NCI-H2196 treated with DMSO at 0.1 percent for 48 hours (cell line): ENCODE measurements around the gene HMCN2.

ENCODE experiments used
- DNase-seq: peaks from one replicate; lab custom pipeline; 2025; ENCODE audit not compliant: unreplicated experiment; lab: John Stamatoyannopoulos, UW

The HMCN2 gene, protein sequence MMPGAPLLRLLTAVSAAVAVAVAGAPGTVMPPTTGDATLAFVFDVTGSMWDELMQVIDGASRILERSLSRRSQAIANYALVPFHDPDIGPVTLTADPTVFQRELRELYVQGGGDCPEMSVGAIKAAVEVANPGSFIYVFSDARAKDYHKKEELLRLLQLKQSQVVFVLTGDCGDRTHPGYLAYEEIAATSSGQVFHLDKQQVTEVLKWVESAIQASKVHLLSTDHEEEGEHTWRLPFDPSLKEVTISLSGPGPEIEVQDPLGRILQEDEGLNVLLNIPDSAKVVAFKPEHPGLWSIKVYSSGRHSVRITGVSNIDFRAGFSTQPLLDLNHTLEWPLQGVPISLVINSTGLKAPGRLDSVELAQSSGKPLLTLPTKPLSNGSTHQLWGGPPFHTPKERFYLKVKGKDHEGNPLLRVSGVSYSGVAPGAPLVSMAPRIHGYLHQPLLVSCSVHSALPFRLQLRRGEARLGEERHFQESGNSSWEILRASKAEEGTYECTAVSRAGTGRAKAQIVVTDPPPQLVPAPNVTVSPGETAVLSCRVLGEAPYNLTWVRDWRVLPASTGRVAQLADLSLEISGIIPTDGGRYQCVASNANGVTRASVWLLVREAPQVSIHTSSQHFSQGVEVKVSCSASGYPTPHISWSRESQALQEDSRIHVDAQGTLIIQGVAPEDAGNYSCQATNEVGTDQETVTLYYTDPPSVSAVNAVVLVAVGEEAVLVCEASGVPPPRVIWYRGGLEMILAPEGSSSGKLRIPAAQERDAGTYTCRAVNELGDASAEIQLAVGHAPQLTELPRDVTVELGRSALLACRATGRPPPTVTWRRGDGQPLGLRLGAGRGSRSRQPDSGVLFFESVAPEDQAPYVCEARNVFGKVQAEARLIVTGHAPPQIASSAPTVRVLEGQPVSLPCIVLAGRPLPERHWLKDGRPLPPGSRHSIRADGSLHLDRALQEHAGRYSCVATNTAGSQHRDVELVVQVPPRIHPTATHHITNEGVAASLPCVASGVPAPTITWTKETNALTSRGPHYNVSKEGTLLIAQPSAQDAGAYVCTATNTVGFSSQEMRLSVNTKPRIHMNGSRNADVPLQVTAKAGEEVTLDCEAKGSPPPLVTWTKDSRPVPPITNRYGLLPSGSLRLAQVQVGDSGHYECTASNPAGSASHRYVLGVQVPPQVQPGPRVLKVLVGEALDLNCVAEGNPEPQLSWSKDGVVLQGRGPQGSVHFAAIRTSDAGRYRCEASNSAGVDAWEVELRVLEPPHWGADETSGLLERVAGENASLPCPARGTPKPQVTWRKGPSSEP (N-terminal part only)

DNA sequence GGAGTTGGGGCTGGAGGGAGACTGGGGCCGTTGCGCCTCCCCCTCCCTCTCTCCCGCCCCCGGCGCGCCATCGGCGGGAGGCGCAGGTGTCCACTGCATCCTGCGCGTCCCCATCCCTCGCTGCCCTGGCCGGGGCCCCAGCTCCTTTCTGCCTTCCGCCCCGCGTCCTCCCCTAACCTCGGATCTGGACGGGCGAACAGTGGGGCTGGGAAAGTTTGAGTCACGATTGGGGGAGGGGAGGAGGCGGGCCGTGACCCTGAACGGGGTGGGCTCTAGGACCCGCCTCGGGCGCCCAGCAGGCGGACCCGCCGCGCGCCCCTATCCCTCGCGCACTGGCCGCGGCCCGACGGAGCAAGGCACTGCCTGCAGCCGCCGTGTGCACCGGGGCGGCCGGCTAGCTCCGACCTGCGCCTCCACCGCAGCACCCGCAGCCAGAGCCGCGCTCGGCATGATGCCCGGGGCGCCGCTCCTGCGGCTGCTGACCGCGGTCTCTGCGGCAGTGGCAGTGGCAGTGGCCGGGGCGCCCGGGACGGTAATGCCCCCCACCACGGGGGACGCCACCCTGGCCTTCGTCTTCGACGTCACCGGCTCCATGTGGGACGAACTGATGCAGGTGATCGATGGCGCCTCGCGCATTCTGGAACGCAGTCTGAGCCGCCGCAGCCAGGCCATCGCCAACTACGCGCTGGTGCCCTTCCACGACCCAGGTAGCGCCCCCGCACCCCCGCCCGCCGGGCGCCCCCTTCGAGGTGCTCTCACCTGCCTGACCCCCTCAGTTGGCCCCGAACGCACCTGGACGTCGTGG, at the start of gene HMCN2:
HMCN2 (plus strand) TSS at position 330 of the 805 bp plus-strand sequence; CDS start at position 449, 119 bp downstream.
- no peak for DNase-seq

DNA sequence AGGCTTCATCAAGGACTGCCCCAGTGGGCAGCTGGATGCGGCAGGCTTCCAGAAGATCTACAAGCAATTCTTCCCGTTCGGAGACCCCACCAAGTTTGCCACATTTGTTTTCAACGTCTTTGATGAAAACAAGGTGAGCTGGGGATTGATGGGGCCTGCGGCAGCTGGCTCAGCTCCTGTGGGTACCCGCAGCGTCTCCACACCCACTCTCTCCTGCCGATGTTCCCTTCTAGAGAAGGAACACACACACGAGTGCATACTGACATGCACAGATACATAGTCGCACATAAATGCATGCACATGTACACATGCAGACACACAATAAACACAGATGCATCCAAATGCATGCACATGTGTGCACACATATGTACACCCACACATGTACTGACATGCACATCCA, 47.7 kb upstream of the HMCN2 start:
- DNase-seq = no peak

DNA sequence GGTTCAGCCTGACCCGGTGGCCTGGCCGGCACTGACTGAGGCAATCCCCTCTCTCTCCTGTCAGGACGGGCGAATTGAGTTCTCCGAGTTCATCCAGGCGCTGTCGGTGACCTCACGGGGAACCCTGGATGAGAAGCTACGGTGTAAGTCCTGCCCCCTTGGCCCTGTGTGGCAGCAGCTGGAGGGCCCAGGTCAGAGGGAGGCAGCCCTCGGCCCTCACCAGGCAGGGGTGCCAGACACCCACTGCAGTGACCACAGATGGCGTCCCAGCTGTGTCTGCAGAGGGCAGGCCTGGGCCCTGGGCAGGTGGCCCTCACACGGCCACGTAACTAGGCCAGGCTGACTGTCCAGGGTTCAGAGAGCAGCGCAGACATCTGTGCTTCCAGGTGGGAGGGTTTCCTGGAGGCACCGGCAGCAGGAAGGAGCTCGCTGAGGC, 45.9 kb upstream of the HMCN2 start:
- DNase-seq = no peak

DNA sequence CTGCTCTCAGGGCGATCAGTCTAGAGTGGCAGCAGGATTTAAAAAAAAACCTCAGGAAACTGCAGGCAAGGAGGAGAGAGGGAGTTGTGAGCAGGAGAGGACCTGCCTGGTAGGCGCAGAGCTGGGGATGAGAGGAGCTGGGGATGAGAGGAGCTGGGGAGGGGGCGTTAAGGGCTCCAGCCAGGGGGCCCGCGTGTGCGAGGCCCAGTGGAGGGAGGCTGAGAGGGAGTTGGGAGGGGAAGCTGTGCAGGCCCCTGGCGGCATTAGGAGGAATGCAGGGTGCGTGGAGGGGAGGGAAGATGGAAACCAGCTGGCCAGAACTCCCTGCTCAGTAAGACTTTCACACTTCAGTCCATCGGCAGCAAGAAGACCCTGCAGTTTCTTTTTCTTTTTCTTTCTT, 45.2 kb upstream of the HMCN2 start:
- no peak for DNase-seq

DNA sequence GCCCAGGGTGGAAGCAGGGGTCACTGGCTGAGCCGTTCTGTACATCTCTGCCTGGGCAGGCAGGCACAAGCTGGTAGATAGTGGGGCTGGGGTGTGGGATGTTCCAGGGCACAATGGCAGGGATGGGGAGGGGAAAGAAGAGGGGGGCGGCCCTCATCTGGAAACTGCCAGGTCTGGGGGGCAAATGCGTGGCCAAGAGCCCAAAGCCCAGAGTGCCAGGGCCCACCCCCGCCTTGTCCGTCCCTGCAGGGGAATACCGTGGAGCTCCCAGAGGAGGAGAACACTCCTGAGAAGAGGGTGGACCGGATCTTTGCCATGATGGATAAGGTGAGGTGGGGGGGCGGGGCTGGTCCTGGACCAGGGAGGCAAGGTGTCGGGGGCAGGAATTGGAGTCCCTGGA, 42.7 kb upstream of the HMCN2 start:
- DNase-seq = no peak

DNA sequence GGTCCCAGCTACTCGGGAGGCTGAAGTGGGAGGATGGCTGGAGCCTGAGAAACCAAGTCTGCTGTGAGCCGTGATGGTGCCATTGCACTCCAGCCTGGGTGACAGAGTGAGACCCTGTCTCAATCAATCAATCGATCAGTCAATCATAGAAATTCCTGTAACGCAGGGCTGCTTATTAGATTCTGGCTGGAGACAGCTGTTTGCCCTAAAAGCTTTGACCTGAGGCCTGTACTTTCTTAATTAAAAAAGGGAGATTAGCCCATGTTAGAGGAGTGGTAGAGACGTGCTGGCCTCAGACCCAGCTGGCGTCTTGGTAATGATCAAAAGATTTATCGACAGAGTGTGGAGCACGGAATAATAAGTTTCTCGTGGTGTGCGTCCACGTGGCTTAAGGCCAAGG, 40.5 kb upstream of the HMCN2 start:
- DNase-seq = no peak

DNA sequence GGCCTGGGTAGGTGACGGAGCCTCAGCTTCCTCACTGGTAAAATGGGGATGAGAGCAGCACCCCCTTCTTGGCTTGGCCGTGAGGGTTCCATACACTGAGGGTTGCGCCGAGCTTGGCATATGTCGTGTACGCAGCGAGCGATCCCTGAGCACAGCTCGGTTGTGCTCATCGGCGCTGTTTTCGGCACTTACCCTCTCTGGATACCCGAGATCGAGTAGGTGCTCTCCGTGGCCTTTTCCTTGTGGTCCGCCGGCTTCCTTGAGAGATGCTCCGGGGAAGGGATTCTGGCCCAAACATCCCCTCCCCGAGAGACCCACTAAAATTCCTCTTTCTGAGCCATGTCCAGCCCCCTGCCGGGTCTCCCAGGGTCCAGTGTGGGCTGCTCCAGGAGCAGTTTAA, 40.0 kb upstream of the HMCN2 start:
- DNase-seq = no peak

DNA sequence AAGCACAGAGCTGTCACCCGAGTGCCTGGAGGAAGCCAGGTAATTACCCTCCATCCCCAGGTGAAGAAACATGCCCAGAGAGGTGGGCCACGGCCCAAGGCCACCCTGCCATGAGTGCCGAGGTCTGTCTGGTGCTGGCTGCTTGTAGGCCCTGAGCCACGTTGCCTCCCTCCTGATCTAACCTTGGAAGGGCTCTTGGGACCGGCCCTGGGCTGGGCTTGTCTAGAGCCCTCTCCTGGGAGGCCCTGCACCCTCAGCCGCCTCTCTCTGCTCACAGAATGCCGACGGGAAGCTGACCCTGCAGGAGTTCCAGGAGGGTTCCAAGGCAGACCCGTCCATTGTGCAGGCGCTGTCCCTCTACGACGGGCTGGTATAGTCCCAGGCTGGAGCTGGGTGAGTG, 39.4 kb upstream of the HMCN2 start:
- no peak for DNase-seq

DNA sequence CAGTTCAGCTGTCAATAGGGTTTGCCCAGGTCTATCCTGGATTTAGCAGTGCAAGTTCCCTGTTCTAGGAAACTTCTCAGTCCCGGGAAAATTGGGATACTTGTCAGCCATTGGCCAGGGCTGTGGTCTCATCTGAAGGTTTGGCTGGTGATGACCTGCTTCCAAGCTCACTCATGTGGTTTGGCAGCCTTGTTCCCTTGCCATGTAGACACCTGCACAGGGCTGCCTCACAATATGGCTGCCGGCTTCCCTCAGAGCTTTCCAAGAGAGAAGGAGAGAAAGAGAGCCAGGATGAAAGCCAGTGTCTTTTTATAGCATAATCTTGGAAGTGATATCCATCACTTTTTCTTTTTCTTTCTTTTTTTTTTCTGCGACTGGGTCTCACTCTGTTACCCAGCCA, 37.7 kb upstream of the HMCN2 start:
- DNase-seq = no peak

DNA sequence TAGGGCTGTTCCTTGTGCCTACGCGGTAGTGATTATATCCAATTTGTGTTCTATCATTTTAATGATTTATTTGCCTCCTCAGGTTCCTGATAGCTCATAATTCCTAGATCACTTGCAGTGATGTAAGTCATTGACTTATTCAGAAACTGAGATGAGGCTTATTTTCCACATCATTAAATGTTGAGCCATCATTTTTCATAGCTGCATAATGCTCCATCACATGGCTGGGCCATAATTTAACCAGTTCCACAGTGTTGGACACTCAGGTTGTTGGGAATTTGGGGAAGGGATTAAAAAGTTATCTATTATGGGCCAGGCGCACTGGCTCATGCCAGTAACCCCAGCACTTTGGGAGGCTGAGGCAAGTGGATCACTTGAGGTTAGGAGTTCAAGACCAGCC, 35.8 kb upstream of the HMCN2 start:
- no peak for DNase-seq

DNA sequence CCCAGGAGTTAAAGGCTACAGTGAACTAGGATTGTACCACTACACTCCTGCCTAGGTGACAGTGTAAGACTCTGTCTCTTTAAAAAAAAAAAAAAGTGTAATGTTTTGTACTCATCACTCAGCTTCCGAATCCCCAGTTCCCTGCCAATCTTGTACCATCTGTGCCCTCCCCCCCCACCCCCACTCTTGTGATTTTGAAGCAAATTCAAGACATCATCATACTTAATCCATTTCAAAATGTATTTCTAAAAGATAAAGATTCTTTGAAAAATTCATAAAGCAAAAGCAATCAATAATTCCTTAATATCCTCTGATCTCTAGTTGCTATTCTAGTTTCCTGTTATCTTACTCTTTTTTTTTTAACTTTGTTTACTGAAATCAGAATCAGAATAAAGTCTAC, 34.9 kb upstream of the HMCN2 start:
- DNase-seq = no peak

DNA sequence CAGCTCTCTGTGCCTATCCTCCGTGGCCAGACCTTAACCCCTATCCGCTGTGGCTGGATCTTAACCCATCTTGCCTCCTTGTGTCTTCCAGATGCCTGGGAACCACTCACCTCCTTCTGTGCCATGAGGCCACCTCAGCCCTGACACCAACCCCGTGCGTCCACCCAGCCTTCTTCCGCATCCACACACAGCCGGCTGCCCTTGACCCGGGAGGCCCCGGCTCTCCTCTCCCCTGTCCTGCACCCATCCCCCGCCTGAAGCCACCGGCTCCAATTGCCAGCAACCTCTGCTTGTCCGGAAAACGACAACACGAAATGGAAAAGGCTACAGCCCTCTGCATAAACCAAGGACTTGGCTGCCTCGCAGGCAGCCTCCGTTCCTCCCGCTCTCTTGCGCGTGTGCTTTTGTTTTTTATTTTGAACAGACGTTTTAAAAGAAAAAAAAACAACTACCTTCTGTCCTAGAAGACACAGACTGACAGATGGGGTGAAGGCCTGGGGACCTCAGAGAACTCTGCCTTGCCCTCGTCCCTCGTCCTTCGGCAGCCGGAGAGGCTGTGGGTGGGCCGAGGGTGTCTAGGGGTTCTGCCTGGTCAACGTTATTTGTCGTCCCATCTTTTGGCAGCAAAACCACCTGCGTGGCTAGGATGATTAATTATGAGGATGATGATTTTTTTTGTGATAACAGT, 32.5 kb upstream of the HMCN2 start:
- no peak for DNase-seq

DNA sequence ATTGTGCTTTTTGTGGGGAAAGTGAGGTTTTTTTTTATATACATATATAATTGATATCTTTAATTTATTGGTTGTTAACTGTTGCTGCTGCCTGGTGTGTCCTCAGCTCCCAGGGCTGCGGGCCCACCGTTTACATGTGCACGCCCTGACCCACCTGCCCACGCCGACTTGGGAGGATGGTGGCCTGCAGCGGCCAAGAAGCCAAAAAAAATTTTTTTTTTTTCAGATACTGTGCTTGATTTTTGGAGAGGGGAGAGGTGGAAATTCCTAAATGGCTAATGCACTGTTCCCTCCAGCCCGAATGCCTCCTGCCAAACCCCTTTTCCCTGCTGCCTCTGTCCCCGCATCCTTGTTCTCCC, 32.0 kb upstream of the HMCN2 start:
- DNase-seq = no peak

DNA sequence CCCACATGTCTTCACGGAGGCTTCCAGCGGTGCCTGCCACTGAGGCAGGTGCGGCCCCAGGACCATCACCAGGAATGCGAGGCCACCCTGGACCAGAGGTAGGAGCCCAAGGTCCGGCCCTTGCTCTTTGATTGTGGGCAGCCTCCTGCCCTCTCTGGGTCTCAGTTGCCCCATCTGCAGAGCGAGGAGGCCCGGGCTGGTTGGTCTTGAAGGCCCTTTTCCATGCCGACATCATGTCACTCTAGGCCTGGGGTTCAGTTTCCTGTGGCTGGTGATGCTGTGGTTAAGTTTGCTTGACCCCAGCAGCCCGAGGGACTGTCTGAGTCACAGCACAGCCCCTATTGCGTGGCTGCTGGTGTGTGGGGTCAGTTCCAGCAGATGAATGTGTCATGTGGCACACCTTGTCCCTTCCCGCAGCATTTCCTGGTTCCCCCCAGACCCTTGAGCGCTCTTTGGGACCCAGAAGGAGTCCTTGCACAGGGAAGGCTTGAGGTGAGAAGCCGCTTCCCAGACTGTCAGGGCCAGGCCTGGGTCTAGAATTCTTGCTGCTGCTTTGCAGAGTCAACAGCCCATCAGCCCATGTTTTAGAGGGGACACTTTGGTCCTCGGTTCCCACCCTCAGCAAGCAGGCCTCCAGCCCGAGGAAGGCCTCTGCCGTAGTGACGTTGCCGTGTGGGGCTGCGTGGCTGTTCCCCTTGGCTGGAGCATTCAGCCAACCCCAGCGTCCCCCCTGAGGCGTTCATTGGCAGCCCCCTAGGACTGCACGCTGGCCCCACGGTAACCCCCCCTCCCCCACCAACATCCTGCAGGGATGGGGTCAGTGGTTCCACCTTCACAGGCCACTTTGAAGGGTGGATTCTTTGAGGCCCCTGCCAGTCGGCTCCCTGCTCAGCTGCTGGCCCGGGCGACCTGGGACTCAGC, 31.0 kb upstream of the HMCN2 start:
- no peak for DNase-seq

DNA sequence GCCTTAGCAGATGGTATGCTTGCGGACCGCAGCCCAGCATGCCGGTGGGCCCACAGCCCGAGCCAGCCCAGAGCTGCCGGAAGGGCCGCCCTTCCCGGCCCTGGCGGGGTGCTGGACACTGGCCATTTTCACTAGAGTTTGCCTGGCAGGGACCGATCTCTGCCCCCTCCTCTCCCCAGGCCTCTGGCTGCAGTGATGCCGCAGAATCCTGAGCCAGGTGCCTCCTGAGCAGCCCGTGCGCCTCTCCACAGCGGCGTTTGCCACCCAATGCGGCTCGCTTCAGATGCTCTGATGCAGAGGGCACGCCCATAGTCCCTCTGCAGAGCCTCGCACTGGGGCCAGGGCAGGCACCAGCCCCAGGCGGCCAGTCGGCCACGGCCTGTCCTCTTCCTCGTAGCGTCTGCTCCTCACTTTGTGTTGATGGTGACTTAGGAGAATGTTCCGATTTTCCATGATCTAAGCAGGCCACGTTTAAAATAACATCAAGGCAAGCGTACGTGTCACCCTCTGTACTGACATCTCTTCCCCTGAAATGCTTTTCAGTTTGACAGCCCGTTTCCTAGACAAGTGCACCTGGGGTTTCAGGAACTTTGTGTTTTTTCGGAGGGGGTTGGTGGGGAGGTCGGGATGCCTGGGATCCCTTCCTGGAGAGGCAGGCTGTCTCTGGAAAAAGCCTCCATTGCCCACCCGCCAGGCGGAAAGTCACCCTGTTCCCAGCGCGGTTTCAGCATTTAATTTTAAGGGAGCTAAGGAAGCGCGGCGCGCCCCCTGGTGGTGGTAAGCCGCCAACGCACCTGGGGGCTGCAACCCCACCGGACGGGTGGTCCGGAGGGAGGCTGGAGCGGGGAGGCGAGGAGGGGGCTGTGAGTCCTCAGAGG, 29.8 kb upstream of the HMCN2 start:
- peak; percentile 16 for DNase-seq

DNA sequence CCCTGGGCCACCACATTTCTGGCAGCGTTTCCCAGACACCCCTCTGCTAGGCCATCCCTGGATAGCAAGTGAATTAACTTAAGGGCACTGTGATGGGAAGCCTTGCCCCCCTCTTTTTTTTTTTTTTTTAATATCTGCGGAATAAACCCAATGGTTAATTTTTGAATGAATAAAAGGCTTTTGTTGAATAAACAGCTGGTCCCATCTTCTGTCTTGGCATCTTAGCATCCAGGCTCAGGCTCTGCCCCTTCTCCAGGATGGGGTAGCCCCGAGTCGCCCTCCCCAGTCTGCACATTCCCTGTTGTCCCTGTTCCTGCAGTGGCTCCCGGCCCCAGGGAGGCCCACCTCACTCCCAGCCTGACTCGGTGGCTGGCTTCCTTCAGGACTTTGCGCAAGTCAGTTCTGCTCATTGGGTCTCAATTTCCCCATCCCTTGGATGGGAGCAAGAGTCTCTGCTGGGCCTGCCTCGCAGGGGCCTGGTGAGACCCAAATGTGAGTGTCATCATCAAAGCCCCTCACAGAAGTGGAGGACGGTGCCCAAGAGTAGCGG, 29.0 kb upstream of the HMCN2 start:
- no peak for DNase-seq

DNA sequence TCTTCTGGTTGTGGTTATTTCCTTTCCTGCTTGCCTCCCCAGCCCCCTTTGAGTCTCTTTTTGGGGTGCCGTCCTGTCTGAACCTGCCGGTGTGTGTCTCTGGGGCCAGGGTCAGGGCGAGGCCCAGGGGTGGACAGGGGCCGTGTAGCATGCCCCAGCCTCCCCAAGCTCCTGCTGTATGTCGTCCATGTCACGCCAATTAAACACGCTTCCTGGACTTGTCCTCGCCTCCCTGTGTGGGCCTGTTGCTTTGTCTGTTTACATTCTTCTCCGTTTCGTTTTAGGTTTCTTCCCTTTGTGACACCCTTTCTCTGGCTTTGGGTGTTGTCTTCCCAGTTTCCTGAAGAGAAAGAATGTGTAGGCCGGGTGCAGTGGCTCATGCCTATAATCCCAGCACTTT, 28.5 kb upstream of the HMCN2 start:
- DNase-seq = no peak
